Tracheal epithelial cell (primary cell): Measurements from ENCODE around the gene DYRK1B. TPM values are rescaled to one million over a fixed set of nuclear protein-coding genes. Genes with fewer than 3 reads are reported as not detected.

Source experiments
- total RNA-seq: library from RNA; depleted of rRNA; stranded (reverse); fragments of >200 nt; gene quantifications from 2 replicates; pipeline ENCODE4 v1.2.1, GENCODE V29; 2014

DYRK1B gene
- 7.5 and 8.3 TPM in 2 replicates for total RNA-seq

DNA sequence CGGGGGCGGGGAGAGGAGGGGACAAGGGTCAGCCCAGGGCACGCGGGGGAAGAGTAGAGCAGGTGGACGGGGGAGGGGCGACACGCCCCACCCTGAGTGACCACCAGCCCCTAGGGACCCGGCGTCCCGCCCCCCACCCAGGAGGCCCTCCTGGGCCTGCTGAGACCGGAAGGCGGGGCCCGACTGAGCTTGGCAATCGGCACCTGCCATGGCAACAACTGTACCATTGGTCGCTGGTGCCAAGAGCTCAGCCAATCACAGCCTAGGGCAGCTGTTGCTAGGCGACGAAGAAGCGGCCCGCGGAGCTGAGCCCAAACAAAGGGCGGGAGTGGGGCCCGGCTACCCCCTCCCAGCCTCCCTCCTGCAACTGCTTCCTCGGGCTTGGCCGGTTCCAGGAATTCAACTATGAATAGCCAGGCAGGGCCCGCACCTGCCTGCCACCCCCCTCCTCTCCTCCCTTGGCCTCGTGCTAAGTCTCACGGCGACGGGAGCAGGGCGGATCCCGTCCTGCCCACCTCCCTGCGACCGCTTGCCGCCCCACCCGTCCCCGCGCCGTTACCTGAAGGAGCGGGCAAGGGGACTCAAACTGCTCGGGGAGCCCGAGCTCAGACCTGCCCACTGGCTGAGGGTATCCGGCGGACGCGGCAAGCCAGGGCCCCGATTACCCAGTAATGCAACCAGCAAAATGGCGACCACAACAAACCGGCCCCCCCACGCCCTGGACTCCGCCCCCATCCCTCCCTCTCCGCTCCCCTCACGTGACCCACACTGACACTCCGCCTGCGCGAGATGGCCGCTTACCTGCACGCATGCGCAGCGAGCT lies at the start of gene DYRK1B:
Gene DYRK1B, minus strand, starts transcription at position 699 of the 823 bp plus-strand sequence. CDS start 2,295 bp downstream, outside the sequence.

DNA sequence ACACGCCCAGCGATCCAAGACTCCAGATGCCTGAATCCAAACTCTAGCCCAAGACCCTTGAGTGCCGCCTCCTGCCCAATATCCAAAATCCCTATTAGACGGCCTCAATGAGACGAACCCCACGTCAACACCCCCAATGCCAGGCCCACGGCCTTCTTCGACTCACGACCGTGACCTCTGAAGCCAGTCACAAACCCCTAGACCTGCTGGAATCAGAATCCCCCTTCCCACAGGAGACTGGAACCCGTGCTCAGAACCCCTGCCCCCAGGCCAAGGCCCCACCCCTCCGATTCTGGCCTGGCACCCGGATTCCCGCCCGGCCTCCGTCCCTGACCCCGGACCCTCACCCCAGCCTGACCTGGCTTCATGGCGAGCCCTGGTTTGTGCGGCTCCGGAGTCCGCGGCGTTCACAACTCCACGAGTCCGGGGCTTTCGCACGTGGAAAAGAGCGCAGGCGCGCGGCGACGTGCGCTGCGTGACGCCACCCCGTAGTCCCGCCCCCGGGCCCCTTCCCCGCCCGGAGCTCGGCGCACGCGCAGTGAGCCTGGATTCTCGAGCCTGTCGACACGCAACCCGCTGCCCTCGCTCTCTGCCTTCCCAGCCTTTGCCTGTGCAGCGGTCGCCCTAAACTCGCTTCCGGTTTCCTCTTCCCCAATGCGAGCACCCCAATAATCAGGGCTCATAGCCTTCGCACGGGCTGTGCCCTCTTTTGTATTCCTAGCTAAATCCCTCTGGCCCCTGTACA lies 12.1 kb upstream of the DYRK1B start, which contains the start of gene FBL:
Gene FBL, minus strand, starts transcription at position 447 of the 745 bp plus-strand sequence. Its CDS starts 79 bp downstream, at position 368.

DNA sequence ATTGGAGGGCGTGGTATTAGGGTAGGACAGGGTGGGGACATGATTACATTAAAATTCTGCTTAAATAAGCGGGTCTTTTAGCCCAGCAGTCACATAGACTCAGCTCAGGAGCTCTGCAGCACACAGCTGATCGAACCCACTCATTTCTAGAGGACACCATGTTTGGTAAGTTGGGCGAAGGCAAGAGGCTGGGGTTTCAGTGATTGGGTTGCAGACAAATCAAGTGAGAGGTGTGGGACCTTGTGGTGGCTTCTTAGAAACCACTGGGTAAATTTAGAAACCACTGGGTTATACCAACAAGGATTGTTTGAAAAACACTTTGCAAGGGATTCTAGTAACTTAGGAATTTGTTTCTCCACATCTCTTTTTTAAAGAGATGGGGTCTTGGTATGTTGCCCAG lies 55.2 kb downstream of the DYRK1B start, which contains the start of gene LEUTX:
Gene LEUTX, plus strand, starts transcription at position 92 of the 400 bp plus-strand sequence. Its CDS starts 67 bp downstream, at position 159.

Other genes with a start within 250 kb of the DYRK1B start
- not detected in 2 replicates for gene LGALS13, start 231.6 kb downstream of the DYRK1B start, total RNA-seq
- gene LGALS16, start 178.2 kb downstream of the DYRK1B start, total RNA-seq = not detected in 2 replicates
- gene LGALS14, start 129.7 kb downstream of the DYRK1B start, total RNA-seq = not detected in 2 replicates
- gene CLC, start 96.1 kb downstream of the DYRK1B start, total RNA-seq = not detected in 2 replicates
- gene LEUTX, start 55.3 kb downstream of the DYRK1B start, total RNA-seq = not detected in 2 replicates
- 157 and 169 TPM in 2 replicates for gene FBL, start 12.2 kb upstream of the DYRK1B start, total RNA-seq
- gene FCGBP, start 100.5 kb upstream of the DYRK1B start, total RNA-seq = 0.43 and 0.96 TPM in 2 replicates
- gene PSMC4, start 137.0 kb upstream of the DYRK1B start, total RNA-seq = 98.9 and 146 TPM in 2 replicates
- gene ZNF546, start 162.9 kb upstream of the DYRK1B start, total RNA-seq = 0.24 and 1.5 TPM in 2 replicates
- gene ZNF780B, start 222.1 kb upstream of the DYRK1B start, total RNA-seq = 3.4 and 10.9 TPM in 2 replicates